Islet precursor cell (in vitro differentiated cells): Measurements from ENCODE around the gene THADA.

Experiments
- DNase-seq: peaks from one replicate; pipeline ENCODE4 v3.0.0-alpha.2; 2018

THADA gene

DNA sequence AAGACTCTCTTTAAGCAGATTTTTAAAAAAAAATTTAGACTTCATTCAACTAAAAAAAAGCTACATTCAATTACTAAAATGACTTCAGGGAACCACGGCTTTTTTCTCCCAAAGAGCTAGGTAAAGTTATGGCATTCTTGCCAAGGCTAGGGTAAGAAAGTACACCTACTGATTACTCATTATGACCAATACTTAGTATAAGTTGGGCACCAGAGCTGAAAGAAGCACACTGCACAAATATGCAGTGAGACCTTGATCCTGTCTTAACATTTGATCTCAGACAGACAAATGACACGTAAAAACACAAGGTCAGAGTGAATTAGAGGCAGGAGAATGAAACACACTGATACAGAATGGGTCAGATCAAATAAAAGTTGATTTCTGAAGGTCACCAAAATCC is 88.7 kb downstream of the THADA start:
- no peak for DNase-seq

DNA sequence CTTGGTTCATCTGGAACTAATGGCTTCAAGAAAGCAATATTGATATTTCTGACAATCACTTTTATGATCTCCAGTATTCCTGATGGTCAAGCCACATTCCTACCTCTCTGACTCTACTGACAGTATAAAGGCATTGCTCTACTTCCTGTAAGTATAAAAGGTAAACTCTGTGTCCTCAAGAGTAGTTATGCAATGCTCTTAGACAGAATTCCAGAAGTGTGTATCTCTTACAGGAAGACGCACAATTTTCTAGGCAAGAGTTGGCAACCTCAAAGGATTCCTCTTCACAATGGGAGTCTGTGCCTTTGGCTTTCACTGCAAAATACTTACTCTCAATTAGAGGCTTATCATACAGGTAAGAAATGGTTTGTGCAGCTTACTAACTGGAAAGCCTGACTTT is 100.1 kb downstream of the THADA start:
- DNase-seq: no peak

DNA sequence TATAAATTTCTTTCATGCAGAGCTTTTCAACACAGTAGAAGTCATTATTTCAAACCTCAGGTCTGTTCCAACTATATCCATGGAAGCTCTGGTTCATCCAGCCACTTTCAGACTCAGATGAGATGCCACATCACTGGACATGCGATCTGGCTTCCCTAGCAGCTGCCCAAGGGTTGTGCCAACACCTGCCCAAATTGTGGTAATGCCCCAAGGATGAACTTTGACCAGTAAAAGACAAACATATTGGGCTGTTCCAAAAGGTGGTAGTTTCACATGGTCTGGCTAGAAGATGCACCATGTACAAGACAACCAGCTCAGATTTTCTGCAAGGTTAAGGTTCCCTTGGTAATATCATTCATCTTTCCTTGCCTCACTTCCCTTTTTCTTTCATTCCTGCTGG is 101.9 kb downstream of the THADA start:
- no peak for DNase-seq

DNA sequence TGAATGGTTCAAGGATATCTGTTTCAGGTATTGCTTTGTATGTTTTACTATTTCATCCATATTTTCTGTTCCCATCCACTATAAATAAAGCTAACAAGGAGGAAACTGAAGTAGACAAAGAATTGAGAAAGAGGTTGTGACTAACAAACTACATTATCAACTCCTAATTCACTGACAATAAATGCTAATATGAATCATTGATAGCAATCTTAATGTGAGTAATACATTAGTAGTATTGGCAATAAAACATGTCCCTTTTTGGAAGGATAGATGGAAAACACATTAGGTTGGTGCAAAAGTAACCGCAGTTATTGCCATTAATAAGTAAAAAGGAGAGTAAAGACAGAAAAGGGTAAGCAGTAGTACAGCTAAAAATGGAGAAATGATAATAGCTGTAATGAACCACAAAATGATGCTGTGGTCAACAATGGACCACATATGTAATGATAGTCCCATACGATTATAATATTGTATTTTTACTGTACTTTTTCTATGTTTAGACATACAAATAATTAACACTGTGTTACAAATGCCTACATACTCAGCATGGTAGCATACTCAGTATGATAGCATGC is 104.7 kb downstream of the THADA start:
- no peak for DNase-seq

DNA sequence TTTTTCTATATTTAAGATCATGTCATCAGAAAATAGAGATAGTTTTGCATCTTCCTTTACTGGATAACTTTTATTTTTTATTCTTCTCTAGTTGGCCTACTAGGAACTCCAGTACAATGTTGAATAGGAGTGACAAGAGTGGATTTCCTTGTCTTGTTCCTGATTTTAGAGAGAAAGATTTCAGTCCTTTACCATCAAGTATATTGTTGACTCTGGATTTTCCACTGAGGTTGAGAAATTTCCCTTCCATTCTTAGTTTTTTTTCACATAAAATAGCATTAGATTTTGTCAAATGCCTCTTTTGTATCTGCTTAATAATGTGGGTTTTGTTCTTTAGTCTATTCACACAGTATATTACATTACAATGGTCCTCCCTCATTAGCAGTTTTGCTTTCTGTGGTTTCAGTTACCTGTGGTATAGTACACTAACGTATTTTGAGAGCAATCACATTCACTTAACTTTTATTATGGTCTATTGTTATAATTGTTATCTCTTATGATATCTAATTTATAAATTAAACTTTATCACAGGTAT is 105.5 kb downstream of the THADA start:
- no peak for DNase-seq

DNA sequence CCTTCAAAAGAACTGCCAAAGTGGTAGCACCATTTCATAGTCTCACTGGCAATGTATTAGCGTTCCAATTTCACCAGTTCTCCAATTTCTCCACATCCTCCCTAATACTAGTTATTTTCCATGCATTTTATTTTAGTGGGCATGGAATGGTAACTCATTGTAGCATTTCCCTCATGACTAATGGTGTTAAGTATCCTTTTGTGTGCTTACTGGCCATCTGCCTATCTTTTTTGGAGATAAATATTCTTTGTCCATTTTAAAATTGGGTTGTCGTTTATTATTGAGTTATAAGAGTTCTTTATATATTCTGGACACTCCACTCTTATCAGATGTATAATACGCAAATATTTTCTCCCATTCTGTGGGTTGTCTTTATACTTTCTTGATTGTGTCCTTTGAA is 107.1 kb downstream of the THADA start:
- no peak for DNase-seq

DNA sequence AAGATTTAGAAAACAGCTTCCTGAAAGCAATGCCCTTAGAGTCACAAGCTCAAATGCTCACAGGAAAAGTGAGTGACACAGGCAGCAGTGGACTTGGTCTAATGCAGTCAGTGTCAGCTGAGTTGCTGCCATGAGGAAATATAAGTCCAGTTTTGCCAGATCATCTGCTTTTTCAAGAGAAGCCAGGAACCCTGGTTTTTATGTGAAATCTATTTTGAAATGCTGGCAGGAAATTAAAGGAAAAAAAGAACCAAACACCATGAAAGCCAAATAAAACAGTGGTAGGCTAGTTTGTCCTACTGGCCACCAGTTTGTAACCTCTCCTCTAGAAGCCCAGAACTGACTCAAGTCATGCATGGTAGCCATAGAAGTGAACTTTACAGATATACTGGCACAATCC is 109.2 kb downstream of the THADA start:
- DNase-seq: no peak

DNA sequence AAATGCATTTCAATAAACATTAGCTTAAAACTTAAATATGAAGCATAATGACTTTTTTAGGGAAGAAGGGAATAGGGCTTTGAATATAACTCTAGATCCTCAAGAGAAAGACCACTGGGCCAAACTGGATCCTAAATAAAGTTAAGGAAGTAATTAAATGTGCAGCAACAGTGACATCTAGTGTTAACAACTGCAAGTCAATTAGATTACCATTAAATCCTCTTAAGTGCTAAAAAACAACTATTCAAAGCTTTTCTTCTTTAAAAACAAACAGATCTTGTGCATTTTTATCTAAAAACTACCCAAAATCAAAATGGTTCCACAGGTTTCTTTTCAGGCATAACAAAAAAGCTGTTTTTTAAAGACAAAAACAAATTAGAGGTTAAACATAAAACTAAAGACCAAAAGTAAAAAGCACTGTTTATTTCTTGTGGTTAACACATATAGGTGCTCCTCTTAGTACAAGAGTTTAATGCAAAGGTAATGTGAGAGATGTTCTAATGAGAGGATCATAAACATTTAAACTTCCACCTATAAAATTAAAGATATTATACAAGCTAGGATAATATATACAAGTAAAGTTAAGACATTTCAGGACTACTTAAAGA is 111.4 kb downstream of the THADA start:
- no peak for DNase-seq

DNA sequence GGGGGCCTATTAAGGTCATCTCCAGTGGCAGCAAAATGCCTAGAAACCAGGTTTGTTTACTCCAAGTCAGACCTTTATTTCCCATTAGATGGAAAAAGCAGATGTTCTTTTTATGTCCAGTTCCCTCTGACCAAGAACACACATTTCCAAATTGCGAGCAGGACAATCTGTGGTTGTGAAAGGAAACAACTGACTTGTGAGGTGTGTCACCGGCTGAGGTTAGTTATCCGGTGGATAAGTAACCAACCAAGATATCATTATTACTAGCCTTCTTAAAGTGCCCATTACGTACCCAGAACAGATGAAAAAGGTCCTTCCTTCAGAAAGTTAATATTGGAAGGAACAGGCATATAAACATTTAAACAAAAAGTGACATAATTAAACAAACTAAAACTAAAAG is 112.9 kb downstream of the THADA start:
- DNase-seq: no peak

DNA sequence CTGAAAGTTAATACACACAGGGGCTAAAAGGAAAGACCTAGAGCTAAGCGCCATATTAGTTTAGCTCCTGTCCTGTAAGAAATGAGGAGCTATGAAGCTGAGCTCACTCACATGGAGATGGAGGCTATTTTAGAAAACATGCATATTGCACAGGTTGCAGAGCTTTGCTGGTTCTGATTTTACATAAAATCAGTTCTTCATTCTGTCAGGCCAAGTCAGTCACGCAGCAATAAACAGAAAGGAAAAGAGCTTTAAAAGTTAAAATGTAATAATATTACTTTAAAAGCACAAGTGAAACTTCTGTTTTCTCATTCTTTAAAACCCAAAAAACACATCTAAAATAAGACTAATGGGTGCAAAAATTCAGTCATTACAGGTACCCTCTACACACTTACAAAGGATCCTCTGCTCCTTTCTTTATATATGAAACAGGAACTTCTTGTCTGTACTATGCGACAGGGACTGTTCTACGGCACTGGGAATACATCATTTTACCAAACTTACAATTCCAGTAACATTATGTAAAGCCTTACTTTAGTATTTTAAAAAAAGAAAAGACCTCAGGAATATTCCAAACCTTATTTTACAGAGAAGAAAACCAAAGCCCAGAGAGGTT is 113.8 kb downstream of the THADA start:
- DNase-seq: no peak

DNA sequence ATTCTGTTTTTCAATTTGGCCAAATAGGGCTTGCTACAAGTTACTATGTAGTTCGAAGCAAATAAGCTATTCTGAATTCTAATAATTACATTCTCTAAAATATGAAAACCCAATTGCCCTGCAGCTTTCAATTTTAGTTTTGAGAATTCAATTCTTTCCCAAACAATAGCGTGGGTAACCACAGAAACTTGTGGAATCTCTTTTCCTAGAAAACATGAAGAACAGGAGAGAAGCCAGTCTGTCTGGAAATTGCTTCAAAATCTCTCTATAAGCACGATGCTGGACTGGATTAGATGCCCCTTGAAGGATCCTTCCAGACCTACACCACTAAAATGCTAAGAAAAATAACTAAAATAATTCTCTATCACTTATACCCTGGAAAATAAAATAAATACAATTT is 115.0 kb downstream of the THADA start:
- no peak for DNase-seq

DNA sequence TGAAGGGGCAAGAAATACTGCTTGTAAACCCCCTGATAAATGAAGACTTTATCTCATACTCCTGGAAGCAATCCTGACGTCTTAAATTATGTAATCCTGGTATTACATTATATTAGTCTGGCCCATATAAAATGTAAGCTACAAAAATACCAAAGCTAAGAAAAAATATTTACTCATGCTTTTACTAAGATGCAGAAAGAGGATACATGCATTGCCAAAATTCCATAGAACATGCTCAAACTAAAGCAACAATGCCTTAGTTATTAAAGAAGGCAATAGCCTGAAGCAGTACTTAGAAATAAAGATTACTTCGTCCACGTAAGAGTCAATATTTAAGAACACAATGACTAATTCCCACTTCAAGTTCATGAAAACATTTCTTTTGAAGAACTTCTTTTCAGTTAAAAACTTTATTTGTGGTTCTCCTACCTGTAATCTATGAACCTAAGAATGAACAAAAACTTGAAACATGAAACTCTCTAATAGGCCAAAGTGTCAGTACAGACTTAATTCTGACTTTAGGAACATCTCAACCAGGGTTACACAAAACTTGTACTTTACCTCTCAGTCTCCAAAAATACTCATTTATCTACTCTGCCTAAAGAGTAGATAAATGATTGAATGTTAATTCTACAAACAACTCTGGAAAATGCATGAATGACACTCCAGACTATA is 117.3 kb downstream of the THADA start:
- DNase-seq: no peak

DNA sequence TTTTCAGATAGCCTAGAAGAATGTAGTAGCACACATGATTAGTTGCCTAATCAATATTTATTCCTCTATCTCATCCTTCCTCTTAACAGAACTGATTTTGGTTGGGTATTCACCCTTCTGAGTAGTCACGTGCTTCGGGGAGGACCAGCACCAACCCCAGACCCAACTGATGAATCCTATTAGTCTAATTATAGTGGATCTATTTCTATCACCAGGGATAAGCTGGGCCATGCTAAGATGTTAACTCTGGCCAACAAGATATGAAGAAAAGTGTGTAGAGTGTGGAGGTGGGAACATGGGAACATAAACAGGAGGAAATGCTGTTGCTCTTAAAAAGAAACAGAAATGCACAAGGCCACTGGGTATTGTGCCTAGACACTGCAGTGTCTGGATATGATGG is 119.9 kb downstream of the THADA start:
- DNase-seq: no peak

DNA sequence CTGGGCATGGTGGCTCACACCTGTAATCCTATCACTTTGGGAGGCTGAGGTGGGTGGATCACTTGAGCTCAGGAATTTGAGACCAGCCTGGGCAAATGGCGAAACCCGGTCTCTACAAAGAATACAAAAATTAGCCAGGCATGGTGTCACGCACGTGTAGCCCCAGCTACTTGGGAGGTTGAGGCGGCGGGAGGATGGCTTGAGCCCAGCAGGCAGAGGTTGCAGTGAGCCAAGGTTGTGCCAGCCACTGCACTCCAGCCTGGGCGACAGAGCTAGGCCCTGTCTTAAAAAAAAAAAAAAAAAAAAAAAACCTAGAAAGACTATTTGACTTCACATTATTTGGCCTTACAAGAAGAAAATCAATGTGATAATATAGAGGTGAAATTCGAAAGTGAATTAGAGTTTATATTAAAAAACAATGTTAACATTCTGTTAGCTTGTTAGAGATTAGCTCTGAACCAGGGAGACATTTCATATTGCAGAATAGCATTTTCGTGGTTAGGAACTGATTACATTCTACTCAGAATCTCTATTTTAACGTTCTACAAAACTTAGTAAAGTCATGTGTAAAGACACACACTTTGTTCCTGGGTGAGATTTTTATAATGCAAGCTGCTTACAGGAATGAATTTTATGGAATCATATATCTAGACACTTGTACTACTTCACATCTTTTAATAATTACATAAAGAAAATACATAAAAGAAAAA is 120.5 kb downstream of the THADA start:
- no peak for DNase-seq

DNA sequence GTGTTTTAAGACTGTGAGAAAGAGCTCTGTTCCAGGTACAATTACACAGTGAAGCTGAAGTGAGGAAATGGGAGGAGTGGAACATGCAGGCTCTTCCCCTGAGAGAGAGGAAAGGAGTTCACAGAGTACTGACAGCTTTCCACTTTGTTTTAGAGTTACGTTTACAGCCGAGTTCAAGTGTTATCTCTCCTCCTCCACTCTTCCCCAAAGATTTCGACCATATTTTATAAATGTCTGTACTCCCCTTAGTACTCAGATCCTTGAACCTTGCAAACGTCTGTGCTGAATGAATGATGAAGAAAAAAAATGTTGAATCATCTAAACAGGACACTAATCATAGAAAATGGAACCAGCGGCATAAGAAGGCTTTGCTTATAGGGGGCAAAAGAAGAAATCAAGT is 121.6 kb downstream of the THADA start:
- DNase-seq: no peak

DNA sequence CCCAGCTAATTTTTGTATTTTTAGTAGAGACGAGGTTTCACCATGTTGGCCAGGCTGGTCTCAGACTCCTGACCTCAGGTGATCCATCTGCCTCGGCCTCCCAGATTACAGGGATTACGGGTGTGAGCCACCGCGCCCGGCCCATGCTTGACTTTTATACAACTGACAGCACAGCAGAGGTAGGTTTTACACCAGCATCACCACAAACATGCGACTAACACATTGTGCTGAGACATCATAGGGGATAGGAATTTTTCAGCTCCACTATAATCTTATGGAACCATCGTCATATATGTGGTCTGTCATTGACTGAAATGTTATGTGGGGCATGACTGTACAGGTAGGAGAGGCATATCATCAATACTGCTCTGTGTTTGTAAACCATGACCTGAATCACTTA is 122.1 kb downstream of the THADA start:
- DNase-seq: no peak

DNA sequence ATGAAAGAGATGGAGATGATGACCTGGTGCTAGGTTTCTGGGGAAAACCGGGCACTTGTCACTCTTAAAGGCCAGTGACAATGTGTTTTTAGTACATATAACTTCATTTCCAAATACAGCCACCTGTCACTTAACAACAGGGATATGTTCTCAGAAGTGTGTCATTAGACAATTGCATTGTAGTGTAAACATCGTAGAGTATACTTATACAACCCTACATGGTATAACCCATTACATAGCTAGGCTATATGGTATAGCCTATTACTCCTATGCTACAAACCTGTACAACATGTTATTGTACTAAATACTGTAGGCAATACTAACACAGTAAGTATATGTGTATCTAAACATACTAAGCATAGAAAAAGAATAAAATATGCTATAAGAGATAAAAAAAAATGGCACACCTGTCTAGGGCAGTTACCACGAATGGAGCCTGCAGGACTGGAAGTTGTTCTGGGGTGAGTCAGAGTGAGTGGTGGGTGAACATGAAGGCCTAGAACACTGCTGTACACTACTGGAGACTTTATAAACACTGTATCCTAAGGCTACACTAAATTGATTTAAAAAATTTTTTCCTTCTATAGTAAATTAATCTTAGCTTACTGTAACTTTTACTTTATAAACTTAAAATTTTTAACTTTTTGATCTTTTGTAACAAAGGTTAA is 123.2 kb downstream of the THADA start:
- DNase-seq: no peak

DNA sequence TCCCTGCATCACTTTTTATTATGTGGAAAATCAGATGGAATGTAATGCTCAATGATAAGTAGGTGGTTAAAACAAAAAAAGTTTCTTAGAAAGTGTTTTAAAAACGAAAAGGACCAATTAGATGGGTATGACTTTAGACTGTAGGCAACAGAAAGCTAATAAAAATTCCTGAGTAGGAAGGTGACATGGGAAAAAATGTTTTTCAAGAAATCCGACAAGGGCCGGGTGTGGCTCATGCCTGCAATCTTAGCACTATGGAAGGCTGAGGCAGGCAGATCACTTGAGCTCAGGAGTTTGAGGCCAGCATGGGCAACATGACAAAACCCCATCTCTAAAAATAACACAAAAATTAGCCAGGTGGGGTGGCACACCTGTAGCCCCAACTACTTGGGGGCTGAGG is 126.1 kb downstream of the THADA start:
- DNase-seq: peak; percentile 58

DNA sequence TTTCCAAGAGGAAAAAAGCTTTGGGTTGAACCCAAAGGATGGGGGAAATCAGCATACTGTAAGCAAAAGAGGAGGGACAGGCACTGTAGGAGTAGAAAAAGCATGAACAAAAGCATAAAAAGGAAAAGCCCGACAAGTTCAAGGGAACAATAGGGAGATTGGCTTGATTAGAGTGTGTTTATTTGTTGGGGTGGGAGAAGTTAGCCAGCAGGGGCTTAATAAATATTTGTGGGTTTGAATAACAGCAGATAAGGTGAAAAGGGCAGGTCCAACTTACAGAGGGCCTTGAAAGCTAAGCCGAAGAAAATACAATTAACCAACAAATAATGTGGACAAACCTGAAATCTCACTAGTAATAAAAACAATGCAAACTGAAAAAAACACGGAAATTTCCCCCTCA is 126.7 kb downstream of the THADA start:
- DNase-seq: no peak

DNA sequence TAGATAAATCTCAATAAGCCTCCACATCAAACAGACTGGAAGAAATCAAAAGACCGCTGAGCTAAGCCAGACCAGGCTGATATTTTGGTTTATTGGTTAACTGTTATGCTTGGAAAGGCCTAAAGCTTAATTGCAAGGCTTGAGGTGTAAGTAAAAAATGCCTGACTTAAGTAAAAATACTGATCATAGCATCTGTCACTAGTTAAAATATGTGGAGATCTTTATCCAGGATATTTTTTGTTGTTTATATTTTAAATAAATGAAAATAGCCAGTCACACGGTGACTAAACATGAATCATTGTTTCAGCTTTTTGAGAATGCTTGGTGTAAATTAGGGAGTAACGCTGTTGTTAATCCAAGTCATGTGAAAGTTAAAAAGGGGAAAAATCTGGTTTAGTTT is 127.9 kb downstream of the THADA start:
- DNase-seq: no peak

DNA sequence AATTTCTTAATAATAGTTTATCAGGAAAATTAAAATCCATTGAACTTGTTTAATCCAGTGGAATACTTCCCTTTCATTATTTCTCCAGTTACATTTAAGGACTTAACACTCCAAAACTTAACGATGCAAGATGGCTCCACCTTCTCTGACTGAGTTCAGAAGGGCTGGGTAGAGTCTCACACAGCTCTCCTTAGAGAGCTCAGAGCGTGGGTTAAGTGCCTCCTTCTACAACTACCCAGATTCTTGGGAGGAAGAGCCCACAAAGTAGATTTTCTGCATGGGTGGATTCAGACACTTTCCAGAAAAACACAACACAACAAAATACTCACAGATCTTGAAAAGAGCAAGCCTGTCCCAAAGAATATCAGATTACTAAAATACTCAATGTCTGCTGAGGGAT is 130.6 kb downstream of the THADA start:
- DNase-seq: no peak

DNA sequence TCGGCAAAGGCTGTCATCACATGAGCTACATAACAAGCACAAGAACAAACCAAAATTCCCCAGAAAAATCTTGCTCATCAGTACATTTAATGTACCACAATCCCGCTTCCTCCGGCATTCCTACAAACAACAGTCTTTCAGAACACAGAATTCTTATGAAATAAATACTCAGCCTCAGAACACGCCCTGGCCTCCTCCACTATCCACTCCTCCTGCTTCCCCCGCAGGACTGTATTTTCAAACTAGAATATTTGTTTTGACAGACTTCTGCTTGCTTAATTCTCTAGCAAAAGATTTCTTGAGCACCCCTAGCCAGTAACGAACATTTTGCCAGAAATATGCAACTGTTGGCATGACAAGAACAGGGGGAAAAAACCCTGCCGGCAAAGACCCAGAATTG is 131.2 kb downstream of the THADA start:
- no peak for DNase-seq
